Measurements from ENCODE around the gene CRHR2.

Gene CRHR2

GRCh38 chr7:30633223-30633622 is 49.0 kb downstream of the CRHR2 start:
- H3K27ac ChIP-seq: no peak overlapping the region
- TF ChIP-seq CTCF (conservative IDR thresholded peaks at IDR 0.05): no peak

- no peak for TF ChIP-seq CTCF (conservative IDR thresholded peaks at IDR 0.05)
- H3K27ac ChIP-seq: no peak overlapping the region
These were observed 51.3 kb downstream of the CRHR2 start for GRCh38 chr7:30630986-30631385.

GRCh38 chr7:30627026-30627425 is 55.2 kb downstream of the CRHR2 start:
- TF ChIP-seq CTCF (conservative IDR thresholded peaks at IDR 0.05): no peak
- no peak overlapping the region for H3K27ac ChIP-seq

- peak; percentile 32; the same call in 1 of the 2 replicates for TF ChIP-seq CTCF (conservative IDR thresholded peaks at IDR 0.05)
- no peak overlapping the region for H3K27ac ChIP-seq
These were observed 57.0 kb downstream of the CRHR2 start for GRCh38 chr7:30625283-30625682.

- TF ChIP-seq CTCF (conservative IDR thresholded peaks at IDR 0.05): no peak
- H3K27ac ChIP-seq: no peak overlapping the region
These were observed 63.3 kb downstream of the CRHR2 start for GRCh38 chr7:30618961-30619360.

- no peak for TF ChIP-seq CTCF (conservative IDR thresholded peaks at IDR 0.05)
- peak overlapping the region; percentile 56 for H3K27ac ChIP-seq
These were observed 64.1 kb downstream of the CRHR2 start for GRCh38 chr7:30618080-30618676.

GRCh38 chr7:30617359-30617758 is 64.9 kb downstream of the CRHR2 start:
- TF ChIP-seq CTCF (conservative IDR thresholded peaks at IDR 0.05): no peak
- peak overlapping the region; percentile 56 for H3K27ac ChIP-seq
